GM12874 (cell line): ENCODE data around the gene HUS1.

ENCODE experiments used
- CTCF ChIP-seq: IDR thresholded peaks from 2 replicates; pipeline ENCODE4 v1.5.1; 2011; ENCODE audit warnings: low read depth, mild to moderate bottlenecking, control low read depth, low read length, moderate library complexity; ENCODE audit not compliant: insufficient read depth

HUS1 gene

GRCh38 chr7:47979145-47979831 lies at the start of gene HUS1:
TSS of gene HUS1 (minus strand) at chr7:47979615. CDS start at chr7:47979519, 96 bp downstream.
- TF ChIP-seq CTCF = no peak

GRCh38 chr7:48028938-48029337 lies 49.5 kb upstream of the HUS1 start, which contains the start of gene SUN3:
TSS of gene SUN3 (minus strand) at chr7:48029107. CDS start at chr7:48028938, 169 bp downstream.
- TF ChIP-seq CTCF = no peak

- TF ChIP-seq CTCF = no peak
Measured at GRCh38 chr7:48025624-48026023, 46.2 kb upstream of the HUS1 start.

- no peak for TF ChIP-seq CTCF
Measured at GRCh38 chr7:48017674-48018073, 38.3 kb upstream of the HUS1 start.

GRCh38 chr7:48016641-48017040 lies 37.2 kb upstream of the HUS1 start:
- TF ChIP-seq CTCF = no peak

GRCh38 chr7:48011951-48012350 lies 32.5 kb upstream of the HUS1 start:
- TF ChIP-seq CTCF = no peak

GRCh38 chr7:48011323-48011722 lies 31.9 kb upstream of the HUS1 start:
- TF ChIP-seq CTCF = no peak
